Panc1 (cell line): ENCODE measurements around the gene OR51E1. TPM values are rescaled to one million over a fixed set of nuclear protein-coding genes. Genes with fewer than 3 reads are reported as not detected.

Experiments
- ATAC-seq: fragments of 200-7000 bp; cut with Tn5 transposase; 2 replicates; pipeline ENCODE4 v1.9.1; 2020; ENCODE audit warnings: mild to moderate bottlenecking, moderate library complexity
- BruUV-seq: library from RNA; stranded (reverse); fragments of 400-500 nt; replicated peaks from 2 replicates; lab custom pipeline; 2021; lab: Mats Ljungman, UMichigan
- CTCF ChIA-PET: fragments of 300-600 bp; sonication (Branson Sonifier 250); formaldehyde crosslinking; loops from one replicate; lab custom pipeline; 2022; ENCODE audit warnings: antibody characterized with exemption; lab: Charles Lee
- POLR2A ChIA-PET: fragments of 300-600 bp; sonication (Branson Sonifier 250); formaldehyde crosslinking; loops from one replicate; lab custom pipeline; 2022; ENCODE audit warnings: antibody characterized with exemption; lab: Charles Lee
- DNase-seq: peaks from one replicate; pipeline ENCODE4 v3.0.0-alpha.2; 2010; ENCODE audit warnings: low read depth, low spot score
- H3K27ac ChIP-seq: 2 replicates; pipeline ENCODE4 v1.5.1; 2011; ENCODE audit warnings: mild to moderate bottlenecking, low read length, inconsistent platforms
- H3K27me3 ChIP-seq: fragments of 200-500 bp; sonication (Bioruptor generic); 2 replicates; pipeline ENCODE4 v1.6.0; 2014; ENCODE audit warnings: low read length, inconsistent platforms; ENCODE audit not compliant: control insufficient read depth, insufficient read depth
- H3K36me3 ChIP-seq: fragments of 200-500 bp; sonication (Bioruptor generic); 2 replicates; pipeline ENCODE4 v1.5.1; 2014; ENCODE audit warnings: inconsistent platforms, mild to moderate bottlenecking, low read length, moderate library complexity; ENCODE audit not compliant: control insufficient read depth, insufficient read depth
- H3K4me1 ChIP-seq: 2 replicates; pipeline ENCODE4 v1.5.1; 2011; ENCODE audit warnings: inconsistent platforms, mild to moderate bottlenecking, low read length, moderate library complexity; ENCODE audit not compliant: control insufficient read depth, insufficient read depth
- H3K4me3 ChIP-seq, 2 experiments: 2 replicates each; pipeline ENCODE4 v1.5.1; 2011 to 2012; ENCODE audit warnings: low read depth in 2 of 2, low read length in 2 of 2, mild to moderate bottlenecking in 2 of 2, inconsistent platforms in 1 of 2, moderate library complexity in 1 of 2
- H3K9me3 ChIP-seq: fragments of 200-500 bp; sonication (Bioruptor generic); 2 replicates; pipeline ENCODE4 v1.5.1; 2014; ENCODE audit warnings: low read depth, mild to moderate bottlenecking, inconsistent platforms, low read length, moderate library complexity; ENCODE audit not compliant: control insufficient read depth, insufficient read depth
- POLR2AphosphoS5 ChIP-seq: IDR thresholded peaks from 2 replicates; pipeline ENCODE4 v1.6.1; 2012; ENCODE audit warnings: mild to moderate bottlenecking, low read depth, low read length, moderate library complexity
- REST ChIP-seq, 2 experiments: IDR thresholded peaks; 2 replicates each; pipeline ENCODE4 v1.6.1; 2011 to 2012; ENCODE audit warnings: low read depth in 2 of 2, control low read depth in 1 of 2, low read length in 1 of 2, mild to moderate bottlenecking in 1 of 2, moderate library complexity in 1 of 2; ENCODE audit not compliant: insufficient read depth in 1 of 2
- SIN3A ChIP-seq: IDR thresholded peaks from 2 replicates; pipeline ENCODE4 v1.6.1; 2012; ENCODE audit warnings: low read depth, mild to moderate bottlenecking, low read length, moderate library complexity, borderline replicate concordance; ENCODE audit not compliant: insufficient read depth
- TCF7L2 ChIP-seq: IDR thresholded peaks from 2 replicates; pipeline ENCODE4 v1.6.1; 2011; ENCODE audit warnings: mild to moderate bottlenecking, low read depth, low read length, inconsistent platforms
- in situ Hi-C: cut with HindIII; loops from 2 replicates; pipeline ENCODE4 v1.10.0; 2016; ENCODE audit warnings: low sequenced_read_pairs, low pct_unique_long_range_greater_than_20kb
- intact Hi-C: fragments of 100-400 bp; cut with micrococcal nuclease; formaldehyde crosslinking; loops from one replicate; pipeline ENCODE4 v1.10.0; 2022; ENCODE audit not compliant: unreplicated experiment
- total RNA-seq: library from RNA; stranded (reverse); gene quantifications from one replicate; pipeline ENCODE4 v1.2.1, GENCODE V29; 2021; ENCODE audit not compliant: unreplicated experiment
- TF ChIP-seq, protein P1 (sequence below): fragments of 450-650 bp; IDR thresholded peaks from 2 replicates; pipeline ENCODE4 v1.5.1; 2017; ENCODE audit warnings: mild to moderate bottlenecking

OR51E1 gene
- total RNA-seq, 1 experiment from 2014 or later = not detected

- intact Hi-C loops (no loop called here), in situ Hi-C loops (no loop called here)
- TF ChIP-seq SIN3A = no peak
- TF ChIP-seq TCF7L2 = no peak
- no peak for TF ChIP-seq POLR2AphosphoS5
- TF ChIP-seq REST (IDR thresholded peaks at IDR 0.05; ENCODE audit: insufficient read depth in 1 of 2, low read depth in 2 of 2, low read length in 1 of 2) = no peak
- TF ChIP-seq, protein P1, sequence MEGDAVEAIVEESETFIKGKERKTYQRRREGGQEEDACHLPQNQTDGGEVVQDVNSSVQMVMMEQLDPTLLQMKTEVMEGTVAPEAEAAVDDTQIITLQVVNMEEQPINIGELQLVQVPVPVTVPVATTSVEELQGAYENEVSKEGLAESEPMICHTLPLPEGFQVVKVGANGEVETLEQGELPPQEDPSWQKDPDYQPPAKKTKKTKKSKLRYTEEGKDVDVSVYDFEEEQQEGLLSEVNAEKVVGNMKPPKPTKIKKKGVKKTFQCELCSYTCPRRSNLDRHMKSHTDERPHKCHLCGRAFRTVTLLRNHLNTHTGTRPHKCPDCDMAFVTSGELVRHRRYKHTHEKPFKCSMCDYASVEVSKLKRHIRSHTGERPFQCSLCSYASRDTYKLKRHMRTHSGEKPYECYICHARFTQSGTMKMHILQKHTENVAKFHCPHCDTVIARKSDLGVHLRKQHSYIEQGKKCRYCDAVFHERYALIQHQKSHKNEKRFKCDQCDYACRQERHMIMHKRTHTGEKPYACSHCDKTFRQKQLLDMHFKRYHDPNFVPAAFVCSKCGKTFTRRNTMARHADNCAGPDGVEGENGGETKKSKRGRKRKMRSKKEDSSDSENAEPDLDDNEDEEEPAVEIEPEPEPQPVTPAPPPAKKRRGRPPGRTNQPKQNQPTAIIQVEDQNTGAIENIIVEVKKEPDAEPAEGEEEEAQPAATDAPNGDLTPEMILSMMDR = no peak
- 0 out of 2 replicates have a peak, but pooled peaks cover 2% of the 10 kb centered on the region for H3K27me3 ChIP-seq
- no peaks in the 10 kb centered on the region for H3K9me3 ChIP-seq
- no peaks in the 10 kb centered on the region for H3K36me3 ChIP-seq
- POLR2A ChIA-PET = no interaction called here
- DNase-seq (no peak), ATAC-seq (no peak)
- no peak overlapping the region for H3K4me3 ChIP-seq
- no TSS peak for BruUV-seq
- no peak overlapping the region for H3K27ac ChIP-seq
- no peaks in the 10 kb centered on the region for H3K4me1 ChIP-seq
- CTCF ChIA-PET = no interaction called here
Observed at GRCh38 chr11:4684631-4685285, 41.0 kb downstream of the OR51E1 start.

DNA sequence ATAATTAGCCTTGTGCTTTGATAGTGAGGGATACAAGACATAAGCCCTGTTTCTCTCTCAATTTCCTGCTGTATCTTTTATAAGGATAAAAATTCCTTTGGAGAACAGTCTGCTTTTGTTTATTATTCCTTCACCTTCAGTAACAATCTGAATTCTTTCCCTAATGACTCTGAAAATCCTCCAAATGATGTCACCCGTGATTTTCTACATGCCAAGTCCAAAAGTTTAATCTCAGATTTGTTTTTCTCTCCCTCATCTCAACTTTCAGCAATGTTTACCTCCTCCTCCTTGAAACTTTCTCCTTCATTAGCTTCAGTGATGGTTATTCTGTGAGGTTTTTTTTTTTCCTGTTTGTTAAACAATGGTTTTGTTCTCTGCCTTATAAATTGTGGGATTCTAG lies 51.7 kb downstream of the OR51E1 start:
- no peaks in the 10 kb centered on the region for H3K4me1 ChIP-seq
- H3K4me3 ChIP-seq = no peak overlapping the region
- no peaks in the 10 kb centered on the region for H3K36me3 ChIP-seq
- intact Hi-C loops (no loop called here), in situ Hi-C loops (no loop called here)
- no peak for ATAC-seq
- TF ChIP-seq, protein P1 = no peak
- TF ChIP-seq REST (IDR thresholded peaks at IDR 0.05; ENCODE audit: insufficient read depth in 1 of 2, low read depth in 2 of 2, low read length in 1 of 2) (no peak), POLR2AphosphoS5 (no peak), SIN3A (no peak), TCF7L2 (no peak)
- DNase-seq = no peak
- ChIA-PET POLR2A (no interaction called here), CTCF (no interaction called here)
- H3K27me3 ChIP-seq = no peaks in the 10 kb centered on the region
- no peaks in the 10 kb centered on the region for H3K9me3 ChIP-seq
- no TSS peak for BruUV-seq
- H3K27ac ChIP-seq = no peak overlapping the region
